OCI-LY1 (cell line): ENCODE measurements around the gene GRIA4.

ENCODE experiments used
- EZH2 ChIP-seq: fragments of 200-600 bp; sonication (generic), shearing (Covaris generic); IDR thresholded peaks from 2 replicates; pipeline ENCODE4 v1.8.0; 2017; ENCODE audit warnings: borderline replicate concordance, mixed run types, mild to moderate bottlenecking, antibody characterized with exemption, low read length, moderate library complexity, mixed read lengths
- TF ChIP-seq, protein P1 (sequence below): fragments of 200-600 bp; sonication (generic), shearing (Covaris generic); IDR thresholded peaks from 2 replicates; pipeline ENCODE4 v1.5.1; 2017; ENCODE audit warnings: mild to moderate bottlenecking, antibody characterized with exemption, low read length, moderate library complexity, mixed read lengths

DNA sequence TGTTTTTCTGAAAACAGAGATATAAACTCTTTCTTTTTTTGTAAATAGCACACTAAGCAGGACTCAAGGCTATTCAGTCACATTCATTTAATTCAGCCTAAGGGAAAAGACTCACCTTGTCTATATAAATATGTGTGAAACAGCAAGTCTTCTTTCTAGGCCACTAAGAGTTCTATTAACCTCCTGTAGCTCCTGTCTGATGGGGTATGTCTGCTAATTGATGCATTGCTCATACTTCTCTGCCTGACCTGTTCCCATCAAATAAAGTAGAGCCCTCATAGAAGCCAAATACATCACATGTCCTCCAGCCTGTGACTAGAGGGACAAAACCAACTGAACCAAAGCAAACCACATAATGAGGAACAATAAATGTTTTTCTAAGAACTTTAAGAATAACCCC, 344.0 kb downstream of the GRIA4 start:
- TF ChIP-seq, protein P1, sequence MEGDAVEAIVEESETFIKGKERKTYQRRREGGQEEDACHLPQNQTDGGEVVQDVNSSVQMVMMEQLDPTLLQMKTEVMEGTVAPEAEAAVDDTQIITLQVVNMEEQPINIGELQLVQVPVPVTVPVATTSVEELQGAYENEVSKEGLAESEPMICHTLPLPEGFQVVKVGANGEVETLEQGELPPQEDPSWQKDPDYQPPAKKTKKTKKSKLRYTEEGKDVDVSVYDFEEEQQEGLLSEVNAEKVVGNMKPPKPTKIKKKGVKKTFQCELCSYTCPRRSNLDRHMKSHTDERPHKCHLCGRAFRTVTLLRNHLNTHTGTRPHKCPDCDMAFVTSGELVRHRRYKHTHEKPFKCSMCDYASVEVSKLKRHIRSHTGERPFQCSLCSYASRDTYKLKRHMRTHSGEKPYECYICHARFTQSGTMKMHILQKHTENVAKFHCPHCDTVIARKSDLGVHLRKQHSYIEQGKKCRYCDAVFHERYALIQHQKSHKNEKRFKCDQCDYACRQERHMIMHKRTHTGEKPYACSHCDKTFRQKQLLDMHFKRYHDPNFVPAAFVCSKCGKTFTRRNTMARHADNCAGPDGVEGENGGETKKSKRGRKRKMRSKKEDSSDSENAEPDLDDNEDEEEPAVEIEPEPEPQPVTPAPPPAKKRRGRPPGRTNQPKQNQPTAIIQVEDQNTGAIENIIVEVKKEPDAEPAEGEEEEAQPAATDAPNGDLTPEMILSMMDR: no peak
- TF ChIP-seq EZH2: no peak
